Cardiac septum (tissue), 1 donor: Measurements from ENCODE around the gene FAM184A. TPM values are rescaled to one million over a fixed set of nuclear protein-coding genes. Genes with fewer than 3 reads are reported as not detected.
A peak's percentile ranks its signal among the peaks of the same experiment; 100 is the strongest.
"Not testable (repeated sequence)": the region's sequence is repeated elsewhere in the genome, so short reads cannot be mapped to it uniquely, and the experiment has no call there.

Source experiments
- DNase-seq: peaks from one replicate; pipeline ENCODE4 v3.0.0-alpha.2; 2020; ENCODE audit warnings: low spot score
- intact Hi-C: fragments of 100-400 bp; cut with DNase I; formaldehyde crosslinking; loops from one replicate; pipeline ENCODE4 v1.14.0; 2022
- long read RNA-seq: library from polyadenylated mRNA; unstranded; transcript quantifications from one replicate; pipeline ENCODE4 v2.0.0, GENCODE V29; 2021
- total RNA-seq: library from RNA; stranded (reverse); fragmentation: NEBNext Ultra II Directional; extraction: Animal tissue kit (Norgen Biotek cat#: 25700); gene quantifications from one replicate; pipeline ENCODE4 v1.2.1, GENCODE V29; 2021
- donor health status: DM: no; HTN: no; CAD: no.

FAM184A gene
- 0.40 TPM for total RNA-seq
- long read RNA-seq = 0 reads

GRCh38 chr6:119078376-119079282 is at the start of gene FAM184A:
FAM184A (minus strand) TSS chr6:119078664; CDS start chr6:119078299, 365 bp downstream.
- intact Hi-C loops = loop anchor here (5.0 kb wide), 1 partner anchor 41 kb away; no protein-coding TSS in a partner anchor
- peak; percentile 80 for DNase-seq

GRCh38 chr6:119127627-119128026 is 49.2 kb upstream of the FAM184A start:
- no peak for DNase-seq
- intact Hi-C loops = no loop called here

- no peak for DNase-seq
- intact Hi-C loops = no loop called here
Measured at GRCh38 chr6:119126826-119127225, 48.4 kb upstream of the FAM184A start.

- DNase-seq = no peak
- intact Hi-C loops = no loop called here
Measured at GRCh38 chr6:119126140-119126539, 47.7 kb upstream of the FAM184A start.

- DNase-seq = no peak
- intact Hi-C loops = no loop called here
Measured at GRCh38 chr6:119125576-119125975, 47.1 kb upstream of the FAM184A start.

GRCh38 chr6:119124079-119124824 is 45.8 kb upstream of the FAM184A start:
- intact Hi-C loops = no loop called here
- DNase-seq = no peak

- intact Hi-C loops = no loop called here
- no peak for DNase-seq
Measured at GRCh38 chr6:119122336-119122735, 43.9 kb upstream of the FAM184A start.

- no peak for DNase-seq
- intact Hi-C loops = no loop called here
Measured at GRCh38 chr6:119121367-119121766, 42.9 kb upstream of the FAM184A start.

GRCh38 chr6:119119989-119120388 is 41.5 kb upstream of the FAM184A start:
- intact Hi-C loops = no loop called here
- DNase-seq = no peak

- intact Hi-C loops, DNase-seq: not testable (repeated sequence)
Measured at GRCh38 chr6:119119062-119119461, 40.6 kb upstream of the FAM184A start.

- intact Hi-C loops = no loop called here
- no peak for DNase-seq
Measured at GRCh38 chr6:119116712-119117281, 38.3 kb upstream of the FAM184A start.

GRCh38 chr6:119113961-119114360 is 35.5 kb upstream of the FAM184A start:
- no peak for DNase-seq
- intact Hi-C loops = loop anchor here (5.0 kb wide), 1 partner anchor 147 kb away; no protein-coding TSS in a partner anchor

GRCh38 chr6:119112812-119113530 is 34.5 kb upstream of the FAM184A start:
- intact Hi-C loops = loop anchor here (5.0 kb wide), 1 partner anchor 146 kb away; no protein-coding TSS in a partner anchor
- DNase-seq = no peak

- DNase-seq = no peak
- intact Hi-C loops = loop anchor here (5.0 kb wide), 1 partner anchor 144 kb away; no protein-coding TSS in a partner anchor
Measured at GRCh38 chr6:119110601-119111548, 32.4 kb upstream of the FAM184A start.

- DNase-seq = no peak
Measured at GRCh38 chr6:119109654-119110325, 31.3 kb upstream of the FAM184A start.

GRCh38 chr6:119108076-119108475 is 29.6 kb upstream of the FAM184A start:
- intact Hi-C loops = no loop called here

More at GRCh38 chr6:119109654-119110325, 31.3 kb upstream of the FAM184A start:
- intact Hi-C loops = loop anchor here (5.0 kb wide), 1 partner anchor 142 kb away; no protein-coding TSS in a partner anchor

GRCh38 chr6:119105282-119105681 is 26.8 kb upstream of the FAM184A start:
- DNase-seq = no peak
- intact Hi-C loops = no loop called here

More at GRCh38 chr6:119108076-119108475, 29.6 kb upstream of the FAM184A start:
- DNase-seq = no peak

GRCh38 chr6:119102901-119103300 is 24.4 kb upstream of the FAM184A start:
- no peak for DNase-seq
- intact Hi-C loops = no loop called here
